HG03354 (cell line): ENCODE data around the gene DMKN.

Source experiments
- ATAC-seq: cut with Tn5 transposase; IDR thresholded peaks from one replicate; pipeline ENCODE4 v1.9.1; 2021; ENCODE audit warnings: mild to moderate bottlenecking; ENCODE audit not compliant: unreplicated experiment, poor library complexity, severe bottlenecking

Gene DMKN

GRCh38 chr19:35529241-35530218 is 16.1 kb upstream of the DMKN start:
- no peak for ATAC-seq

- ATAC-seq, result no peak
Measured at GRCh38 chr19:35528218-35529038, 15.0 kb upstream of the DMKN start, which contains the start of gene SBSN. Gene SBSN (minus strand): TSS chr19:35528311. CDS start chr19:35528281, 30 bp downstream.

- no peak for ATAC-seq
Measured at GRCh38 chr19:35525873-35526272, 12.4 kb upstream of the DMKN start.

- ATAC-seq, result no peak
Measured at GRCh38 chr19:35524181-35524837, 10.9 kb upstream of the DMKN start.

- ATAC-seq, result no peak
Measured at GRCh38 chr19:35522745-35523327, 9.4 kb upstream of the DMKN start.

GRCh38 chr19:35521124-35521743 is 7.8 kb upstream of the DMKN start:
- no peak for ATAC-seq

GRCh38 chr19:35519291-35519690 is 5.8 kb upstream of the DMKN start:
- no peak for ATAC-seq

GRCh38 chr19:35518313-35518712 is 4.9 kb upstream of the DMKN start:
- ATAC-seq, result no peak

- no peak for ATAC-seq
Measured at GRCh38 chr19:35517342-35517741, 3.9 kb upstream of the DMKN start.

- ATAC-seq, result no peak
Measured at GRCh38 chr19:35516310-35516709, 2.9 kb upstream of the DMKN start.

GRCh38 chr19:35514282-35514809 is 897 bp upstream of the DMKN start:
- ATAC-seq, result no peak

- no peak for ATAC-seq
Measured at GRCh38 chr19:35512831-35513627, 420 bp downstream of the DMKN start.

GRCh38 chr19:35511337-35511736 is 2.1 kb downstream of the DMKN start:
- no peak for ATAC-seq

- no peak for ATAC-seq
Measured at GRCh38 chr19:35510626-35510964, 2.9 kb downstream of the DMKN start.

- ATAC-seq, result no peak
Measured at GRCh38 chr19:35509861-35510625, 3.4 kb downstream of the DMKN start.

GRCh38 chr19:35509018-35509652 is 4.3 kb downstream of the DMKN start:
- ATAC-seq, result no peak

GRCh38 chr19:35508129-35508528 is 5.3 kb downstream of the DMKN start:
- ATAC-seq, result no peak
